Glutamatergic neuron (in vitro differentiated cells): ENCODE data around the gene PEX13. TPM values are rescaled to one million over a fixed set of nuclear protein-coding genes. Genes with fewer than 3 reads are reported as not detected.
"Not testable (repeated sequence)": the region's sequence is repeated elsewhere in the genome, so short reads cannot be mapped to it uniquely, and the experiment has no call there.

Experiments used
- DNase-seq: peaks from one replicate; pipeline ENCODE4 v3.0.0; 2022
- H3K27ac Mint-ChIP-seq: one replicate; pipeline ENCODE4 v1.8.0; 2020; ENCODE audit warnings: mild to moderate bottlenecking, mixed read lengths, inconsistent platforms; ENCODE audit not compliant: unreplicated experiment
- H3K27me3 Mint-ChIP-seq: one replicate; pipeline ENCODE4 v1.8.0; 2020; ENCODE audit warnings: mild to moderate bottlenecking, moderate library complexity, mixed read lengths, inconsistent platforms; ENCODE audit not compliant: unreplicated experiment
- H3K36me3 Mint-ChIP-seq: one replicate; pipeline ENCODE4 v1.8.0; 2020; ENCODE audit warnings: mild to moderate bottlenecking, mixed read lengths, inconsistent platforms; ENCODE audit not compliant: unreplicated experiment
- H3K4me1 Mint-ChIP-seq: one replicate; pipeline ENCODE4 v1.8.0; 2020; ENCODE audit warnings: mild to moderate bottlenecking, low read depth, mixed read lengths, inconsistent platforms; ENCODE audit not compliant: unreplicated experiment
- H3K4me3 Mint-ChIP-seq: one replicate; pipeline ENCODE4 v1.8.0; 2020; ENCODE audit warnings: mild to moderate bottlenecking, mixed read lengths, inconsistent platforms; ENCODE audit not compliant: unreplicated experiment
- H3K9me3 Mint-ChIP-seq: one replicate; pipeline ENCODE4 v1.8.0; 2020; ENCODE audit warnings: mild to moderate bottlenecking, moderate library complexity, mixed read lengths, inconsistent platforms; ENCODE audit not compliant: unreplicated experiment
- CTCF ChIP-seq: fragments of 200-600 bp; sonication (generic); IDR thresholded peaks from one replicate; pipeline ENCODE4 v1.5.0; 2021; ENCODE audit not compliant: partially characterized antibody, unreplicated experiment
- total RNA-seq: library from RNA; stranded (reverse); fragmentation: NEBNext Ultra II Directional; extraction: Animal tissue kit (Norgen Biotek cat#: 25700); gene quantifications from one replicate; pipeline ENCODE4 v1.2.1, GENCODE V29; 2021; ENCODE audit not compliant: unreplicated experiment

The PEX13 gene
- total RNA-seq, 1 donor from 2014 or later, result 22.5 TPM

- H3K36me3 Mint-ChIP-seq, result no peaks in the 10 kb centered on the region
- H3K9me3 Mint-ChIP-seq, result no peaks in the 10 kb centered on the region
- no peak overlapping the region for H3K27ac Mint-ChIP-seq
- H3K4me3 Mint-ChIP-seq, result no peak overlapping the region
- no peaks in the 10 kb centered on the region for H3K27me3 Mint-ChIP-seq
- no peak for TF ChIP-seq CTCF
- DNase-seq, result no peak
- H3K4me1 Mint-ChIP-seq, result no peaks in the 10 kb centered on the region
Measured at GRCh38 chr2:61006486-61007105, 10.9 kb upstream of the PEX13 start.

- Mint-ChIP-seq H3K27me3 (no peaks in the 10 kb centered on the region), H3K36me3 (no peaks in the 10 kb centered on the region), H3K4me1 (no peaks in the 10 kb centered on the region), H3K9me3 (no peaks in the 10 kb centered on the region), H3K4me3 (no peak overlapping the region), H3K27ac (no peak overlapping the region)
- DNase-seq, result no peak
- TF ChIP-seq CTCF, result no peak
Measured at GRCh38 chr2:61009355-61009754, 8.2 kb upstream of the PEX13 start.

- H3K27ac Mint-ChIP-seq, result no peak overlapping the region
- H3K4me3 Mint-ChIP-seq, result no peak overlapping the region
- H3K4me1 Mint-ChIP-seq, result no peaks in the 10 kb centered on the region
Measured at GRCh38 chr2:61011678-61012077, 5.8 kb upstream of the PEX13 start.

GRCh38 chr2:61012303-61012702 lies 5.2 kb upstream of the PEX13 start:
- not testable (repeated sequence) for H3K9me3 Mint-ChIP-seq, H3K4me3 Mint-ChIP-seq, H3K27ac Mint-ChIP-seq, H3K27me3 Mint-ChIP-seq, H3K4me1 Mint-ChIP-seq, DNase-seq, H3K36me3 Mint-ChIP-seq

More at GRCh38 chr2:61011678-61012077, 5.8 kb upstream of the PEX13 start:
- Mint-ChIP-seq H3K9me3 (no peaks in the 10 kb centered on the region), H3K36me3 (no peaks in the 10 kb centered on the region), H3K27me3 (no peaks in the 10 kb centered on the region)
- TF ChIP-seq CTCF, result no peak
- no peak for DNase-seq

- no peak for TF ChIP-seq CTCF
- Mint-ChIP-seq H3K4me1 (no peaks in the 10 kb centered on the region), H3K9me3 (peaks cover 1% of the 10 kb centered on the region), H3K27me3 (no peaks in the 10 kb centered on the region), H3K36me3 (no peaks in the 10 kb centered on the region), H3K4me3 (no peak overlapping the region), H3K27ac (no peak overlapping the region)
- DNase-seq, result no peak
Measured at GRCh38 chr2:61013382-61013781, 4.1 kb upstream of the PEX13 start.
